GM12892 (cell line): ENCODE measurements around the gene PXK.

ENCODE experiments used
- POLR2A ChIP-seq: IDR thresholded peaks from 2 replicates; pipeline ENCODE4 v1.6.1; 2011; ENCODE audit warnings: low read depth, low read length, control low read depth
- POLR2AphosphoS5 ChIP-seq: IDR thresholded peaks from 2 replicates; pipeline ENCODE4 v1.6.1; 2011; ENCODE audit warnings: low read depth, low read length, control low read depth
- TAF1 ChIP-seq: IDR thresholded peaks from 2 replicates; pipeline ENCODE4 v1.6.1; 2011; ENCODE audit warnings: low read depth, mild to moderate bottlenecking, control low read depth, low read length, borderline replicate concordance

- TF ChIP-seq TAF1 (no peak), POLR2A (no peak), POLR2AphosphoS5 (no peak)
Measured at GRCh38 chr3:58308728-58309127, 24.0 kb upstream of the PXK start.
